HS-27A (cell line): ENCODE results near the gene EPHB1.

Experiments used
- DNase-seq: peaks from one replicate; pipeline ENCODE4 v3.0.0-alpha.2; 2012; ENCODE audit warnings: low read depth, missing footprints

EPHB1 gene

DNA sequence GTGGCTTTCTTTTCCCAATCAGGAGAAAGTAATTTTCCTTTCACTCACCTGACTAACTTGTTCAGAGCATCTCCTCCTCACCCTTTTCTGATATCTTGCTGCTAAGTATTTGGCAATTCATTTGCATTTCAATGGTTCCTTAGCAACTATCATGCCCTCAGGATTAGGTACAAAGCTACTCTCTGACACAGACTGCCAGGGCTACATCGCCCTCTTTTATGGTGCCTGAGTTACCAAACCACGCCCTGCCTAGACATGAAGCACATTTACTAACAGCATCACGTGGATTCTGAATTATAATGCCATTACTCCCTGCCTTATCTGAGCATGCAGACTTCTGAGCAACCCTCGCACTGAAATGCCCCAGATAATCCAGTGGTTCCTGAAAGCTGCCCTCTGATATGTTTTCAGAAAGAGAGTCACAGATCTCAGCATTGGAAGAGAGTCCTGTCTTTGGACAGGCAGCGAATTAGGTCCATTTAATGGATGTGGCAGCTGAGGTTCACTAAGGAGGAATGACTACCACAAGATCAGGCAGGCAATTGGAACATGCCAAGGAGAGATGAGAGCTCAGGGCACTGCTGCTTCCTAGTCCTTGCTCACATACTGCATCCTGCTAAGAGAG lies 14.5 kb downstream of the EPHB1 start:
- no peak for DNase-seq

DNA sequence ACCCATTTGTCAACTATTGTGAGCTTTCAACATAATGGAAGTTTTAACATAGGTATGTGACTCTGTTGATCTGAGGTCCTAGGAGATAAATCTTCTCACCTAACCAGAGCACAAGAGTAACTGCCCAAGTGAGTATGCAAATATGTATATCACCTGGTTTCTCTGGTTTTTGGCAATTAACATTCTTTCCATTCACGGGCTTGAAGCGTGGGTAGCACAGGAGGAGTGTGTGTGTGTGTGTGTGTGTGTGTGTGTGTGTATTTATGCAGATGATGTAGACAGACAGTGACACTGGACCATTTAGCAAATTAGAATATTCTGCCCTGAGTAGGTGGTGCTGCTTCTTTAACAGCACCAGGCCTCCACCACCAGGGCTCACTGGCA lies 15.0 kb downstream of the EPHB1 start:
- DNase-seq: no peak

DNA sequence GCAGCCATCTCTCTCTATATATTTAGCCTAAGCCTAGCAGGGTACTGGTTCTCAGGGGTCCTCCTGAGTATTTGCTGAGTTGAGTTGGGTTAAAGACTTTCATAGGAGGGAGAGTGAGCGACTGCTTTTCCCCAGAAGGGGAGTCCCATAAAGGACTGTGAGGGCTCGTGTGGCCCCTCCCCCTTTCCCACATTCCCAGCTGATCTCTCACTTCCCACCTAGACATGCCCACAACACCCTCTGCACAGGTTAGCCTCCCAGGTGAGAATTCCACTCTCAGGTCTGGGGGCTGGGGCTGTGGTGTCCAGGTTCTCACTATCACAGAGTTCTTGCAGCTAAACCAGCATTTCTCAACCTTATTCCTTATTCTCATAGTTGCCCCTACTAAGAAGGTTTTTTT lies 15.8 kb downstream of the EPHB1 start:
- DNase-seq: no peak

DNA sequence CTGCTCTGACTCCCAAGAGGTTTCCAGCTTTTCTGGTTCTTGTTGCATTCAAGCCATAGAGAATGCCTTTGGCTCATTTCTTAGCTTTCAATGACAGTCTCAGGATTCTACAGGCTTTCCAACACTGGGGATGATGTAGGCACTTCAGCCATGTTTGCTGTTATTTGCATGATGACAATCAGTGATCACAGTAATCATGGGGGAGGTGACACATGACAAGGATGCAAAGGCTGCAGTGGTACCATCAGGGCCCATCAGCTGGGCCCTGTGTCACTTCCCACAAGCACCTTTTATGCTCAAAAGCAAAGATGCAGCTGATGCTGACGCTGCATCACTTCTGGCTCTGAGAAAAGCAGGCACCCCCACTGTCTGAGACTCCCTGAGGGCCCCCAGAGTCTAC lies 18.6 kb downstream of the EPHB1 start:
- no peak for DNase-seq

DNA sequence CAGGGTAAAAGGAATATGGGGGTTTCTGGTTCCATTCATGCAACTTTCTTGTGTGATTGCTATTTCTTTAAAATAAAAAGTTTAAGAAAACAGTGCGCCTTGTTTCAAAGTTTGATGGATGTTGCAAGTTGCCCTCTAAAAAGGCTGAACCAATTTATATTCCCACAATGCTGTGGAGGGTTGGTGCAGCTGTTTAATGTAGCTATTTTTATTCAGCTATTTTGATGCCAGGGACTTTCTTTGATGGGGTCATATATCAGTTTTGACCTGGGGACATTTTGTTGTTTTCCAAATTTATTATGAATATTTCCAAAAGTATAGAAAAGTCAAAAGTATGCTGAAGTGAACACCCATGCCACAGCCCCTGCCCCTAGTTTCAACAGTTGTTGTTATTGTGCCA lies 20.5 kb downstream of the EPHB1 start:
- no peak for DNase-seq

DNA sequence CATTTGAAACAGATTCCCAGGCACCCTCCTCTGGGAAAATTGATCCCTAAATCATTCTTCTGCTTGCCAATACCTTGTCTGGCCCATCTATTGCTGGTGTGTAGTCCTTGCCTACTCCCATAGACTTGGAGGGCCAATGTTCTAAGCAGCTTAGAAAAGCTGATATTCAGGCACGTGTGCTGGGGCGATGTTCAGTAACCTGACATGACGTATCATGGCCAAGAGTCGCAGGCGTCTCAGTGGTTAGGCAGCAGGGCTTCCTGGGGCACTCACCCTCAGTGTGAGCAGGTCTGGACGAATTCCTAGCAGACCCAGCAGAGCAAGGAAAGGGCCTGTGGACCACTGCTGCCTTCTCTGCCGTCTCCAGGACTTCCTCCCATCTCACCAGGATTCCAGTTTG lies 21.6 kb downstream of the EPHB1 start:
- no peak for DNase-seq

DNA sequence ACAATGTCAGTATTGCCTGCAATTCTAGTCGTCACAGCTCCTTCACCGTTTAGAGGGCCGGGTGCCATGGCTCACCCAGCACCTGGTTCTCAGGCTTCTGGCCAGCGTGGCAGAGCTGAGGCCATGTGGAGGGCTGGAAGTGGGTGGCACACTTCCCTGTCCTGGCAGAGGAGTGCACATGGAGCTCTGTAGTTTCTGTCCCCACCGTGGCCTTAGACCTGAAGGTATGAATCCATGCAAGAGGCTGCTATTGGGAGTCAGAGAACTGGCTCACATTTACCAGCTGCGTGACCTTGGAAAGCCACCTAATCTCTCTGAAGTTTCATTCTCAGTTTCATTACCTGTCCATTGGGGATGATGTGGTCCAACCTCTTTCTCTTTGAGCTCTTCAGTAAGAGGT lies 22.2 kb downstream of the EPHB1 start:
- no peak for DNase-seq

DNA sequence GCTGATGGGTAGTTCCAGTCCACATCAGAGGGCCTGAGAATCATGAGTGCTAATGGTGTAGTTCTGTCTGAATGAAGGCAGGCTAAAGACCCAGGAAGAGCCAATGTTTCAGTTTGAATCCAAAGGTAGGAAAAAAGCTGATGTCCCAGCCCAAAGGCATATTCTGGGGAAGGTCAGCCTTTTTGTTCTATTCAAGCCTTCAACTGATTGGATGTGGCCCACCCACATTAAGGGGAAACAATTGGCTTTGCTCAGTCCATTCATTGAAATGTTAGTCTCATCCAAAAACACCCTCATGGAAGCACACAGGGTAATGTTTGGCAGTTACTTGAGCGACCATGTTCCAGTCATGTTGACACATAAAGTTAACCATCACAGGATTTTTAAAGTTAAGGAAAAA lies 25.9 kb downstream of the EPHB1 start:
- DNase-seq: no peak

DNA sequence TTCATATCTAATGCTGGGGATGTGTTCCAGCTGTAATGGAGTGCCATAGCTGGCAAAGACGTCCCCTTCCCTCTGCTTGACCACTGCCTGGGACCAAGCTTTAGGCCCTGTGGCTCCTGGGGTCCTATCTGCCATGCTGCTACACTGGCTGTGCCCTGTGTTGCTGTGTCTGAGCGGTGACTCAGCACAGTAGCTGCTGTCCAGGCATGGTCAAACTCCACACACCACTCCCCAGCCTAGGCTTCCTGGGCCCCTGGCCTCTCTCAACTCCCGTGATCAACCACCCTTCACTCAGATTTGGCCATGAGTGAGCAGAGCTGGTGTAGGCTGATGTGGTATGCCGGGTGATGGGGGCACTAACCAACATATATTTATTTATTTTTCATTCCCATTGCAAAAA lies 27.0 kb downstream of the EPHB1 start:
- no peak for DNase-seq

DNA sequence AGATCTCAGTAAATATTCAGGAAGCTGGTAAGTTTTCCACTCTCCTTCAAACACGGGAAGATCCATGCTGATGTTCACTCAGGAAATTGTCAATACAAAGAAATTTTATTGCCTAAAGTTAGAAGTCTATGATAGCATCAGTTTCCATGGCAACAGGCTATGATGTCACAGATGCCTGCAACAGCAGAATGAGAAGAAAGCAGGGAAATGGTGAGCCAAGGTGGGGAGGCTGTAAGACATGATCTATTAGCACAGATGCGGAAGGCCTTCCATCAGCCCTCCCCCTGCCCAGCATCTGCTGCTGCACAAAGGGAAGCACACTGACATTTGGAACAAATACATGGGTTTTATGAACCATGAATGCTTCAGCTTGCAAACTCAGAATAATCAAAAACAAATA lies 28.6 kb downstream of the EPHB1 start:
- DNase-seq: no peak

DNA sequence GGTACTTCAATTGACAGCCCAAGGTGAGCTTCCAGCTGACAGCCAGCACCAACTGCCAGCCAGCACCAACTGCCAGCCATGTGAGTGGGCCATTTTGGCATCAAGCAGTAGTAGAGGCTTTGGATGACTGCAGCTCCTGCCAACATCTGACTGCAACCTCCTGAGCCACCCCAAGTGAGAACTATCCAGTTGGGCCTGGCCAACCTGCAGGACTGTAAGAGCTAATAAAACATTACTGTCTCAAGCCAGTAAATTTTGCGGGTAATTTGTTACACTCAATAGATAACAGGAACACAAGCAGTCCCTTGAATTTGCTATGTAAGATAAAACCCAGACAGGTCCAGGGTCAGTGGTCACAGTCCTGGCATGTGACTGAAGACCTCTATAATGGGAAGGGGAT lies 29.7 kb downstream of the EPHB1 start:
- no peak for DNase-seq

DNA sequence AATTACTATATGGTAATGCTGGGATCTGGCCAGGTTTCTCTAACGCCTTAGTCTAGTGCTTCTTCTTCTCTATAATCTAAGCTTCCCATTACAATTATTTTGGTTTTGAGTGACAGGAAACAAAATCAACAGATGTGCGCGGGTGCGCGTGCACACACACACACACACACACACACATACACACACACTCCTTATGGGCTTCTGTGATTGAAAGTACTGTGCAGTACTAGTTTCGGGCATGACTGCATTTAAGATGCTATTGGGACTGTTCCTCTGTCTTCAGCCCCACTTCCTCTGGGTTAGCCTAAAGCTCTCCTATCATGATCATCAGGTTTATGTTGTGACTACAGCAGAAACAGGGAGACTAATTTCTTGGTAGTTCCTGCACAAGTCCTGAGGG lies 32.2 kb downstream of the EPHB1 start:
- DNase-seq: no peak

DNA sequence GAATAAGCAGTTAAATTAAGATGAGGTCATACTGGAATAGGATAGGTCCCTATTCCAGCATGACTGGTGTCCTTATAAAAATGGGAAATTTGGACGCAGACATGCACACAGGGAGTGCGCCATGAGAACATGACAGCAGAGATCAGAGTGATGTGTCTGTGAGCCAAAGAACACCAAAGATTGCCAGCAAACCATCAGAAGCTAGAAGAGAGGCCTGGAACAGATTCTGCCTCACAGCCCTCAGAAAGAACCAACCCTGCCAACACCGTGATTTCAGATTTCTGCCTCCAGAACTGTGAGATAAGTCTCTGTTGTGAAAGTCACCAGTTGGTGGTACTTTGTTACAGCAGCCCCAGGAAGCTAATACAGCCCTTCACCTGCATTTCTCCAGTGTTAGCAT lies 34.7 kb downstream of the EPHB1 start:
- no peak for DNase-seq

DNA sequence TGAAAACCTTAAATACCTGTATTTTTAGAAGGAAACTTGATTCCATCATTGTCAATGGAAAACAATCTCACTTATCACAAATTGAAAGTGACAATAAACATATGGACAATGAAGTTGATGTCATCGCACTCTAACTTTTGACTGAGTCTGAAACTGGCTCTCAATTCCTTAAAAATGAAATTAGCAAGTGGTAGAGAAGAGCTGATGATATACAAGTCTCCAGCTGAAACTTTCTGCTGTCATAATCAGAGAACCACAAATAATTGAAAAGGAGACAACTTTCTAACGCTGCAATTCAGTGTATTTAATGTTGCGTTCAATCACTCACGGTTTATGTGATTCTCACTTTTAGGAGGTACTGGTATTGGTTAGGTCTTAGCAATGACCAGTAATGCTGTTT lies 37.5 kb downstream of the EPHB1 start:
- DNase-seq: no peak

DNA sequence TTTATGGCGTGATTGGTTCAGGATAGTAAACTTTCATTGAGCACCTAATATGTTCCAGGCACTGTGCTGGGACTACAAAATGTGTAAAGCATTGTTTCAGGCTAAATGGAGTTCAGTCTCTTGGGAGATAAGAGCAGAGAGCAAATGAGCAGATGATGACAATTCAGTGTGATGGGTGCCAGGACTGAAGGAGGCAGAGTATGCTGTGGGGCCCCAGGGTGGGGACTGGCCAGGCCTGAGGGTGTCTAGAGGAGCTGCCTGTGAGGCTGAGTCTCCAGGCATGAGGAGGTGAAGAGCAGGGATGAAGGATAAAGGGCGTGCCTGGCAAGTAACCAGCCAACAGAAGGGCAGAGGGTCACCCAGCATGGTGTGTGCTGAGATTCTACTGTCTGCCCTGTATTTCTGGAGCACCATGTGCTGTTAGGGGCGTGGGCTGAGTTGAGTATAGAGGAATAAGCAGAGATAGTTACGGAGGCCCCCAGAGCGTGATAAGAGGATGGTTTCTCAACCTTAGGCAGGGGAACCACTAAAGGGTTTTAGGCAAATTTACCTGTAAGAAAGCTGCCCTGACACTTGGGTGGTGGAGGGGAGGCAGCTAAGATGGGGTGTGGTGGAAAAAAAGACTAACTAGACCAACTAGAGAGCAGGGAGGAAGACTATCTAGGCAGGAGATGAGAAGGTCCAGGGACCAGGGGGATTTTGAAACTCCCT lies 38.5 kb downstream of the EPHB1 start:
- DNase-seq: no peak

DNA sequence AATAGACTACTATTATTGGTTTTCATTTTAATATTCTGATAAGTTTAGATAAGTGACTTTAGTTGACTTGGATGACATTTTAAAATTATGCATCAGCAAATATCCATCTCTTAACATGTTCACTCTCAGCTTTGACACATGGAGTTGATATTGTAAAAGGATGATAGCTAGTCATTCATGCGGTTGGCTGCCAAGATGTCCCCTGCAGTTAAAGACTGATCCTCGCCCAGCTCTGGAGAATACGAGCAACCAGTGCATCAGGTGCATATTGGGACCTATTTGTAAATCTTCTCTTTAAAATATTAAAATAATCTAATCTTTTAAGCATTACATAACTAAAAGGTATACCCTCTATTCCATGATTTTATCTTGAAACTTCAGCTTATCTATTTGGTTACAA lies 41.9 kb downstream of the EPHB1 start:
- DNase-seq: no peak

DNA sequence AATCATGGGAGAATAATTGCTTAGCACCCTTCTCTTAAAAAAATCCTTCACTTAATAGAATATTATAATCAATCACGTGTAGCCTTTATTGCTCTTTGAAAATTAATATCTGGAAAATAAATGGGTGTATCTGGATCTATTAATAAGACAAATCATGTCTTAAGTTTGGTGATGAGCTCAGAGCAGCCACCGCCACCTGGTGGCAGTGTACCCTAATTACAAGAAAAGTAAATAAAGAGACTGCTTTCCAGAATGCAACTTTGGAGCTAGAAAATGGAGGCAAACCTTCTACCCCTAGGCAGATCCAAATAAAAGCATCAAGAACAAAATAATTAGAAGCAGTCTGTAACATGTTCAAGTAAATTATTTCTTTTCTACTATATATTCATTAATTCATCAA lies 43.5 kb downstream of the EPHB1 start:
- DNase-seq: no peak

DNA sequence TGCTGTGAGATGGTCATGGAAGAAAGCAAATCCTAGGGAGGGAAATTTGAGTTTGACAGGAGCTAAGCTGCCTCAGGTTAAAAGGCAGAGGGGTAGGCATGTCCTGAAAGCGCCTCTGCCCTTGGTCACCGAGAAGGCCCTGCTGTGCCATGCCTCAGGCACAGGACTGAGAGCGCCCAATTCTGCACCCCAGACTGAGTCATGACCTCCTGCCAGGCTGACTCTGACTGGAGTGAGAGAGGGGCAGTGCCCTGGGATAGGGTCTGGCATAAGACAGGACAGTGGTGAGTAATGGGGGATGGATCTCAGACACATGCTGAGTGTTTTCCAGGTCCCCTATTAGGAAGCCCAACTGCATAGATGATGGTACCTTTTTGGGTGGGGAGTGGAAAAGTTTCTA lies 44.4 kb downstream of the EPHB1 start:
- no peak for DNase-seq

DNA sequence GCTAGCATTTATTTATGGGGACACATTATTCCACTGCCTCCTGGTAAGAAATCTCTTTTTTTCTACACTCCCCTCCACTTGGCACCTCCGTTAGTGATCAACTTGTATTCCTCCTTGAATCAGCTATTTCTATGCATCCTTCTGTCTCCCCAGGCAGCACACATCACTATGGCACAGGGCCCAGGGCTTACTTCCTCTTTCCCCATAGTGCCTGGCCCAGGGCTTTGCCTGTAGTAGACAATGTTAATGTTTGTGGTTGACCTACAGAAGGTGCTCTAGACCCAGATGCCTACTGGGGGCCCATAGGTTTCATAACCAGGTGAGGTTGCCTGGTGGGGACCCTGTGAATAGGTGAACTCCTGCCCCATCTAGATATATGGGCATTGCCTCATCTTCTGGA lies 44.9 kb downstream of the EPHB1 start:
- DNase-seq: no peak

DNA sequence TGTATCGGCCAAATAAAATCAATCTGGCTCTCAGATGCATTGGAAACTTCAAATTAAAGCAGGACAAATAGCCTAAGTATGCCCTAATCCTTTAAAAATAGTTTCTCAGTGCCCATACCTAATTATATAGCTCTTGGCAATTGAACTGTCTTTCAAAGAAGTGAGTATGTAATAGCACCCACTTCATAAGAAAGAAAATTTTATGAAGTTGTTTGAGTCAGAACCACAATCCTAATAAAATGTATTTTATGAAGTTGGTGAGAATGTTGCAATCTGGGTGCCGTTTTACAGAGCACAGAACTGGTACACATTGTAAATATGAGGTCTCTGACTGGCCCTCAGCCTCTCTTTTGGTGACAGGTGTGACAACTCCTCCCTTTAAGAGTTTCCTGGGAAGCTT lies 45.4 kb downstream of the EPHB1 start:
- DNase-seq: no peak

DNA sequence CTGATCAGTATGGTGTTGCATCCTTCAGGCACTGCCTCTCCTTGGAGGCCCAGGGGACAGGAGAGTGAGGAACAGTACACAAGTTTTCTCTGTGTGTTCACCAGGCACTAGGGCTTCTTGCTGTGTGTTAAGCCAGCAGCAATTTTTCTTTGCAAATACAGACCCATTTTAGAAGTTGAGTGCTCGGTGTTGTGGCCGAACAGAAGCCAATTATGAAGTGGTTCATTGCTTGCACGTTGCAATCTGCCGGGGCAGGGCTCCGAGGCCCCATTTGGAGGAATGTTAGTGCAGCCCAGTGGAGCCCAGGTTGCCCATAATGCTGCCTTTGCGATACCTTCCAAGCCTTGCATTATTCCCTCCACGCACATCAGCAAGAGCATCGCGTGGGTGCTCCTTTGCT lies 51.0 kb downstream of the EPHB1 start:
- DNase-seq: no peak

DNA sequence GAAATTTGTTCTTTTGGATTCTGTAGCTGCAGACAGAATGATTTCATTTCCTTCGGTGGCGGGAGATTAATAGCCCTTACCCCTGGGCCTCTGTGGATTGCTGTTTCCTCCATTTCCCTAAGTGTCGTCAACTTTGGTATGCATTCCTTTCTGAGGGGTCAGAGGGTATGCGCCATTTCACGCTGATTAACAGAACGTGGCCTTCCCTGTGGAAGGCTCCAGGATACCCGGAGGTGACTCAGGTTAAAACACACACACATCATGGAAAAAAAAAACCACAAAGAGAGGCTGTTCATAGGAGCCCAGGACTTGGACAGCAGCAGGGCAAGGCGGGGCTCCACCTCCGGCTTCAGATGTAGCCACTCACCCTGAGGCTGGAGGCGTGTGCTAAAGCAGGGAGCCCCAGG lies 51.9 kb downstream of the EPHB1 start:
- DNase-seq: peak; percentile 27

DNA sequence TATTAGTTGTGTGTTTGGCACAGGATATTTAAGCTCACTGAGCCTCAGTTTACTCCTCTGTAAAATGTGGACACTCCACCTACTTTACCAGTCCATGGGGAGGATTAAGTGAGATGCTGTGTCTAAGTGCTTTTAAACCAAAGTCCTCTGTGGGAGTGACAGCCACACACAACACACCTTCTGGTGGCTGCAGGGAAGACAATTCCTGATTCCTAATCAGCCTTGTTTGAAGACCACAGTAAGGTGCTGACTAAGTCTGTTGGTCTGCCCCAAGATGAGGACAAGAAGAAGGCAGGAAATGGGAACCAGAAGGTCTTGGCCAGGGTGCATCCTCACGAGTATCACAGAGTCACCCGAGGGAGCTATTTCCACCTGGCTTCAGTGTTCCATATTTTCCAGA lies 52.3 kb downstream of the EPHB1 start:
- no peak for DNase-seq

DNA sequence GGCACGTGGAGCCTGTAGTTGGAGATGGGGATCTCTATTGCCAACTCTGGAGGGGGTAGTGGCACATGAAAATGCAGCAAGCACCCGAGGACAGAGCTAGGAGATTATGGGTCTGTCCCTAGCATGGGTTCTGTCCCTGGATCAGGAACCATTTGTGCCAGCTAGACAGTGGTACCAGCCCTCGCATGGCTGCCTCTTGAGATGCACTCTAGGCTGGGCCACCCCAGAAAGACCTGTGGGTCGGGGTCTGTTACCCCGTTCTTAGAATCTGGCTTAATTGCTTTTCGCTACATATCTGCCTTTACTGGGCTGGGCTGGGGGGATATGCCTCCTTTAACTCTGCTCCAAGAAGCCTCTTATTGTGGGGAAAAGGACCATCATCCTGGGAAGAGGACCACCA lies 54.5 kb downstream of the EPHB1 start:
- no peak for DNase-seq
